K562 (cell line): Measurements from ENCODE around the gene ARMH4. TPM values are rescaled to one million over a fixed set of nuclear protein-coding genes. Genes with fewer than 3 reads are reported as not detected.

ENCODE experiments used
- ATAC-seq: fragments of 200-7000 bp; cut with Tn5 transposase; 3 replicates; pipeline ENCODE4 v1.9.1; 2020; ENCODE audit warnings: moderate library complexity
- BruUV-seq: library from RNA; stranded (reverse); fragments of 400-500 nt; replicated peaks from 2 replicates; lab custom pipeline; 2021; lab: Mats Ljungman, UMichigan
- CTCF ChIA-PET: fragments of 300-600 bp; formaldehyde crosslinking; extraction: SDS; loops from one replicate; lab custom pipeline; 2021; ENCODE audit warnings: low intra/inter-chr PET ratio; lab: Yijun Ruan, JAX
- POLR2A ChIA-PET: fragments of 300-600, 350-650 bp; sonication (Branson Sonifier 250); formaldehyde crosslinking; extraction: SDS; loops from one replicate; lab custom pipeline; 2021; ENCODE audit warnings: antibody characterized with exemption, inconsistent platforms; lab: Yijun Ruan, JAX
- DNase-seq, 4 experiments: peaks; one replicate each; pipeline versions ENCODE4 v3.0.0 to v3.0.0-alpha.2; 2011 to 2018; ENCODE audit warnings: low spot score in 3 of 4, mixed read lengths in 3 of 4; ENCODE audit errors: extremely low read depth in 1 of 4
- FAIRE-seq: peaks from 2 replicates; lab custom pipeline; 2011; peaks lifted over from hg19 to GRCh38; lab: Jason Lieb, UNC
- H2AFZ ChIP-seq: 2 replicates; pipeline ENCODE4 v1.6.0; 2011; ENCODE audit warnings: low read depth, low read length, control low read depth, inconsistent platforms
- H3K27ac ChIP-seq: fragments of 200-600 bp; 3 replicates; pipeline ENCODE4 v1.8.0; 2011; ENCODE audit warnings: low read depth, mild to moderate bottlenecking, control low read depth, inconsistent platforms, low read length, moderate library complexity, mixed read lengths; ENCODE audit errors: extremely low read depth
- H3K27me3 ChIP-seq, 2 experiments: fragments of 300-600 bp in 1 of 2; 2 replicates in 1 of 2; 3 replicates in 1 of 2; pipeline versions ENCODE4 v1.6.0 to v1.8.0; 2011; ENCODE audit warnings: inconsistent platforms in 2 of 2, low read length in 2 of 2, mild to moderate bottlenecking in 1 of 2, mixed read lengths in 1 of 2, moderate library complexity in 1 of 2; ENCODE audit not compliant: control insufficient read depth in 2 of 2, insufficient read depth in 2 of 2
- H3K36me3 ChIP-seq: fragments of 300-600 bp; 3 replicates; pipeline ENCODE4 v1.8.0; 2011; ENCODE audit warnings: mild to moderate bottlenecking, low read length, inconsistent platforms; ENCODE audit not compliant: control insufficient read depth, insufficient read depth
- H3K4me1 ChIP-seq, 2 experiments: fragments of 200-600 bp in 1 of 2; replicated peaks in 1 of 2; 2 replicates in 1 of 2; 3 replicates in 1 of 2; pipeline versions ENCODE4 v1.5.1 to v1.8.0; 2011; ENCODE audit warnings: inconsistent platforms in 2 of 2, low read length in 2 of 2, mild to moderate bottlenecking in 1 of 2, mixed read lengths in 1 of 2, moderate library complexity in 1 of 2; ENCODE audit not compliant: control insufficient read depth in 2 of 2, insufficient read depth in 2 of 2
- H3K4me2 ChIP-seq: 2 replicates; pipeline ENCODE4 v1.6.1; 2011; ENCODE audit warnings: low read length, control low read depth, inconsistent platforms, mixed read lengths; ENCODE audit not compliant: insufficient read depth
- H3K4me3 ChIP-seq: fragments of 200-600 bp; sonication (generic), shearing (Covaris generic); 2 replicates; pipeline ENCODE4 v1.5.1; 2016; ENCODE audit warnings: control low read depth, inconsistent platforms
- H3K79me2 ChIP-seq: fragments of 200-600 bp; 3 replicates; pipeline ENCODE4 v1.8.0; 2011; ENCODE audit warnings: low read length, inconsistent platforms; ENCODE audit not compliant: control insufficient read depth, insufficient read depth
- H3K9ac ChIP-seq, 2 experiments: 2 replicates each; pipeline versions ENCODE4 v1.6.0 to v1.6.1; 2011; ENCODE audit warnings: low read depth in 2 of 2, low read length in 2 of 2, control low read depth in 1 of 2, inconsistent platforms in 1 of 2, mild to moderate bottlenecking in 1 of 2, mixed read lengths in 1 of 2; ENCODE audit not compliant: insufficient read depth in 1 of 2
- H3K9me1 ChIP-seq: one replicate; pipeline ENCODE4 v1.6.0; 2011; ENCODE audit warnings: inconsistent platforms, mild to moderate bottlenecking, low read length, moderate library complexity; ENCODE audit not compliant: control insufficient read depth, insufficient read depth
- H3K9me3 ChIP-seq: replicated peaks from 2 replicates; pipeline ENCODE4 v1.5.1; 2011; ENCODE audit warnings: low read depth, low read length, inconsistent platforms; ENCODE audit not compliant: control insufficient read depth, insufficient read depth
- H4K20me1 ChIP-seq: replicated peaks from 2 replicates; pipeline ENCODE4 v1.6.1; 2011; ENCODE audit warnings: low read length, inconsistent platforms, mixed read lengths; ENCODE audit not compliant: control insufficient read depth, insufficient read depth
- JUND ChIP-seq, 2 experiments: IDR thresholded peaks; 2 replicates in 1 of 2; 3 replicates in 1 of 2; pipeline ENCODE4 v1.6.1; 2011; ENCODE audit warnings: borderline replicate concordance in 2 of 2, low read depth in 2 of 2, low read length in 2 of 2, improper control_type of control experiment in 1 of 2, missing biosample characterization in 1 of 2, missing genetic modification characterization in 1 of 2, missing genetic modification reagents in 1 of 2
- KAT7 ChIP-seq: sonication (generic); formaldehyde crosslinking; IDR thresholded peaks from 2 replicates; pipeline ENCODE4 v1.8.0; 2022; ENCODE audit warnings: missing genetic modification reagents, mild to moderate bottlenecking, borderline replicate concordance
- MAZ ChIP-seq, 2 experiments: fragments of 450-650 bp in 1 of 2; sonication (generic) in 1 of 2; formaldehyde crosslinking; IDR thresholded peaks in 1 of 2; conservative IDR thresholded peaks in 1 of 2; 2 replicates each; pipeline versions ENCODE4 v1.4.0 to v1.5.0; 2020; ENCODE audit warnings: mild to moderate bottlenecking in 1 of 2, missing genetic modification reagents in 1 of 2
- SIRT6 ChIP-seq: IDR thresholded peaks from one replicate; pipeline ENCODE4 v1.6.1; 2012; ENCODE audit warnings: low read depth, mild to moderate bottlenecking, control low read depth, inconsistent platforms, low read length, moderate library complexity
- YY1 ChIP-seq, 3 experiments: IDR thresholded peaks; 2 replicates each; pipeline ENCODE4 v1.6.1; 2011; ENCODE audit warnings: low read length in 2 of 3, mild to moderate bottlenecking in 2 of 3, moderate library complexity in 2 of 3, borderline replicate concordance in 1 of 3, control low read depth in 1 of 3, low read depth in 1 of 3; ENCODE audit not compliant: insufficient read depth in 3 of 3, insufficient replicate concordance in 2 of 3, control insufficient read depth in 1 of 3, insufficient read length in 1 of 3; ENCODE audit errors: extremely low read depth in 1 of 3
- ZNF780A ChIP-seq: fragments of 250-450 bp; sonication (Bioruptor Pico); IDR thresholded peaks from 2 replicates; pipeline ENCODE4 v1.5.0; 2021; ENCODE audit warnings: mild to moderate bottlenecking
- whole genome bisulfite sequencing: fragments of 100-300 bp; shearing (Covaris generic); methylation state at CpG from one replicate; pipeline ENCODE4 v1.1.6; 2016; ENCODE audit warnings: low coverage, mixed read lengths; ENCODE audit not compliant: insufficient coverage; ENCODE audit errors: missing lambda C conversion rate; 5-methylcytosine and 5-hydroxymethylcytosine counted together
- in situ Hi-C: fragments of 300-500 bp; cut with MboI; formaldehyde crosslinking; loops from 4 replicates; pipeline ENCODE4 v1.15.0; 2018; ENCODE audit warnings: inconsistent platforms, mixed read lengths
- intact Hi-C: fragments of 100-400 bp; cut with micrococcal nuclease; formaldehyde crosslinking; loops from 2 replicates; pipeline ENCODE4 v1.14.2; 2022
- polyA plus RNA-seq, 8 experiments: library from polyadenylated mRNA; depleted of rRNA in 4 of 8; stranded (reverse) in 5 of 8; unstranded in 3 of 8; fragments of >200 nt; fragmentation: Nextera tagmentation in 2 of 8; fragmentation: Illumina TruSeq in 1 of 8; extraction: Ambion mirVana in 2 of 8; extraction: Trizol in 1 of 8; gene quantifications; 2 replicates each; pipeline versions ENCODE4 v1.2.1 to v1.2.3, GENCODE V29; 2011 to 2014; ENCODE audit warnings: inconsistent platforms in 1 of 8, missing spikeins in 1 of 8
- total RNA-seq, 7 experiments: library from RNA; depleted of rRNA in 6 of 7; stranded (reverse); fragments of >200 nt in 6 of 7; fragmentation: Illumina TruSeq in 2 of 7; extraction: Trizol in 2 of 7; gene quantifications; 2 replicates each; pipeline versions ENCODE4 v1.2.1 to v1.2.3, GENCODE V29; 2011 to 2021; ENCODE audit warnings: low replicate concordance in 1 of 7
- TF ChIP-seq, protein P1 (sequence below): sonication (generic); formaldehyde crosslinking; IDR thresholded peaks from 2 replicates; pipeline ENCODE4 v1.8.1; 2022; ENCODE audit warnings: missing genetic modification reagents
- TF ChIP-seq, protein P2 (sequence below): IDR thresholded peaks from 2 replicates; pipeline ENCODE4 v1.6.1; 2012; ENCODE audit warnings: low read depth, low read length, improper control_type of control experiment, borderline replicate concordance

The ARMH4 gene
- total and polyA plus RNA-seq, 9 of the 15 experiments (the other 6 are each of a cell fraction or from before 2014, with no cell fraction given): 0.06 to 0.98 (median 0.07) TPM; not detected in 2

DNA sequence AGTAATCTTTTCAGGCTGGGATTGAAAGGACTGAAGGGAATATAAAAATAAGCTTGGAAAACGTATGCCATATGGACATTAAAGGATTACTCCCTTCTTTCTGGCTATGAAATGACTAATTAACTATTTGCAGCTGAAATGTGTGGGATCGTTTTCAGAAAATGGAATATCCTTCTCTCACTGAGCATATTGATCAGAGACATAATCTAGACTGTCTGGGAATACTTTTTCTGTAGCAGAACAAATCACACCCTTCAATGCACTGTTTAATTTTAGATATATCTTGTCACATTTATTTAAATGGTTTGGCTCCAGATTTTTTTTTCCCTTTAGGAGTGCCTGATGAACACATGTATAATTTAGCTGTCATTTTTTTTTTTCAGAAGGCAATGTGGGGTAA is 37.2 kb upstream of the ARMH4 start:
- Histone ChIP-seq H3K4me3 (no peak overlapping the region), H3K27ac (no peak overlapping the region), H4K20me1 (no peaks in the 10 kb centered on the region), H3K9ac (no peak overlapping the region), H3K36me3 (no peaks in the 10 kb centered on the region), H3K9me1 (no peaks in the 10 kb centered on the region), H3K79me2 (no peaks in the 10 kb centered on the region), H2AFZ (no peak overlapping the region), H3K27me3 (no peaks in the 10 kb centered on the region), H3K9me3 (no peaks in the 10 kb centered on the region), H3K4me1 (peaks cover 0 to 12% of the 10 kb centered on the region in 2 experiments; a peak in 2 of 5 replicates), H3K4me2 (no peak overlapping the region)
- FAIRE-seq (no peak), DNase-seq (no peak), ATAC-seq (no peak)
- POLR2A ChIA-PET: no interaction called here
- no peak for TF ChIP-seq MAZ (CRISPR knock-in tag; conservative IDR thresholded peaks at IDR 0.05 in 1 of 2, IDR thresholded peaks at IDR 0.05 in 1 of 2)
- TF ChIP-seq JUND (IDR thresholded peaks at IDR 0.05; ENCODE audit: borderline replicate concordance, low read depth, low read length): no peak
- no peak for TF ChIP-seq JUND (tag; IDR thresholded peaks at IDR 0.05; ENCODE audit: borderline replicate concordance, low read depth, low read length)
- no peak for TF ChIP-seq ZNF780A
- TF ChIP-seq, protein P1, sequence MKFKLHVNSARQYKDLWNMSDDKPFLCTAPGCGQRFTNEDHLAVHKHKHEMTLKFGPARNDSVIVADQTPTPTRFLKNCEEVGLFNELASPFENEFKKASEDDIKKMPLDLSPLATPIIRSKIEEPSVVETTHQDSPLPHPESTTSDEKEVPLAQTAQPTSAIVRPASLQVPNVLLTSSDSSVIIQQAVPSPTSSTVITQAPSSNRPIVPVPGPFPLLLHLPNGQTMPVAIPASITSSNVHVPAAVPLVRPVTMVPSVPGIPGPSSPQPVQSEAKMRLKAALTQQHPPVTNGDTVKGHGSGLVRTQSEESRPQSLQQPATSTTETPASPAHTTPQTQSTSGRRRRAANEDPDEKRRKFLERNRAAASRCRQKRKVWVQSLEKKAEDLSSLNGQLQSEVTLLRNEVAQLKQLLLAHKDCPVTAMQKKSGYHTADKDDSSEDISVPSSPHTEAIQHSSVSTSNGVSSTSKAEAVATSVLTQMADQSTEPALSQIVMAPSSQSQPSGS (CRISPR knock-in tag): no peak
- no peak for TF ChIP-seq KAT7 (CRISPR knock-in tag)
- no peak for TF ChIP-seq SIRT6
- TF ChIP-seq, protein P2, sequence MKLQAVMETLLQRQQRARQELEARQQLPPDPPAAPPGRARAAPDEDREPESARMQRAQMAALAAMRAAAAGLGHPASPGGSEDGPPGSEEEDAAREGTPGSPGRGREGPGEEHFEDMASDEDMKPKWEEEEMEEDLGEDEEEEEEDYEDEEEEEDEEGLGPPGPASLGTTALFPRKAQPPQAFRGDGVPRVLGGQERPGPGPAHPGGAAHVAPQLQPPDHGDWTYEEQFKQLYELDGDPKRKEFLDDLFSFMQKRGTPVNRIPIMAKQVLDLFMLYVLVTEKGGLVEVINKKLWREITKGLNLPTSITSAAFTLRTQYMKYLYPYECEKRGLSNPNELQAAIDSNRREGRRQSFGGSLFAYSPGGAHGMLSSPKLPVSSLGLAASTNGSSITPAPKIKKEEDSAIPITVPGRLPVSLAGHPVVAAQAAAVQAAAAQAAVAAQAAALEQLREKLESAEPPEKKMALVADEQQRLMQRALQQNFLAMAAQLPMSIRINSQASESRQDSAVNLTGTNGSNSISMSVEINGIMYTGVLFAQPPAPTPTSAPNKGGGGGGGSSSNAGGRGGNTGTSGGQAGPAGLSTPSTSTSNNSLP: no peak
- no peak for TF ChIP-seq YY1 (IDR thresholded peaks at IDR 0.05; ENCODE audit: borderline replicate concordance in 1 of 3, control insufficient read depth in 1 of 3, extremely low read depth in 1 of 3, insufficient read depth in 3 of 3, insufficient read length in 1 of 3, insufficient replicate concordance in 2 of 3, low read depth in 1 of 3, low read length in 2 of 3)
- in situ Hi-C loops (no loop called here), intact Hi-C loops (no loop called here)
- no TSS peak for BruUV-seq
- CTCF ChIA-PET: no interaction called here
- WGBS: 13% methylated on average over 2 of the region's 2 CpGs
